Measurements from ENCODE around the gene NUP205.

- no peak for TF ChIP-seq CTCF (IDR thresholded peaks at IDR 0.05)
- no peak for TF ChIP-seq POLR2A (IDR thresholded peaks at IDR 0.05)
Observed at GRCh38 chr7:135684136-135684535, 126.4 kb downstream of the NUP205 start.
